ENCODE results near the gene TLDC2.

TLDC2 gene

DNA sequence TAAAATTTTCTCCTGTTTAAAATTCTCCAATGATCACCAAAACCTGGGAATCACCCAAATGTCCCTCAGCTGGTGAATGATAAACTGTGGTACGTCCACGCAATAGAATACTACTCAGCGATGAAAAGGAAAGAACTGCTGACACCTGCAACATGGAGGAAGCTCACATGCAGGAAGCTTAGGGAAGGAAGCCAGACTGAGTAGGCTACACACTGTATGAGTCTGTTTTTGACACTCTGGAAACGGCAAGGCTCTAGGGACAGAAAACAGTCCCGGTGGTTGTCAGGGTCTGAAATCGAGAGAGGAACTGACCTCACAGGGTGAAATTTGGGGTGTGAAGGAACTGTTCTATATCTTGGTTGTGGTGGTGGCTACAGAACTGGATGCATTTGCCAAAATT is 25.2 kb upstream of the TLDC2 start:
- DNase-seq, result no peak

- no peak for DNase-seq
These were observed 24.4 kb upstream of the TLDC2 start for GRCh38 chr20:36851490-36851889.

DNA sequence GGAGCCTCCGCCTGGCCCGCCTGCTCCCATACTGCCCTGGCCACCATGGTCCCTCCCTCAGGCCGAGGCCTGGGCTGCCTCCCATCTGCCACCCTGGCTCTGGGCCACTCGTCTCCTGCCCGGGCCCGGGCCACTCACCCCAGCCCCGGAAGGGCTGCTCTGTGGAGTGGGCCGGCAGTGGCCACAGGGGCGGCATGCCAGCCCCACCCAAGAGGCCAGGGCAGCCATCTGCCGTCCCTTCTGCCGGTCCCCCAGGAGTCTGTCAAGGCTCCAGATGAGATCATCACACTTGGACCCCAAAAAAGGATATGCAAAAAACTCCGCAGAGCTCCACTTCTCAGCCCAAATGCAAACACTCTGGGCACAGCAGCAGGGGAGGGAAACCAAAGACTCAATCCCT is 23.8 kb upstream of the TLDC2 start:
- DNase-seq, result no peak

- DNase-seq, result no peak
These were observed 21.3 kb upstream of the TLDC2 start for GRCh38 chr20:36854348-36855240.

DNA sequence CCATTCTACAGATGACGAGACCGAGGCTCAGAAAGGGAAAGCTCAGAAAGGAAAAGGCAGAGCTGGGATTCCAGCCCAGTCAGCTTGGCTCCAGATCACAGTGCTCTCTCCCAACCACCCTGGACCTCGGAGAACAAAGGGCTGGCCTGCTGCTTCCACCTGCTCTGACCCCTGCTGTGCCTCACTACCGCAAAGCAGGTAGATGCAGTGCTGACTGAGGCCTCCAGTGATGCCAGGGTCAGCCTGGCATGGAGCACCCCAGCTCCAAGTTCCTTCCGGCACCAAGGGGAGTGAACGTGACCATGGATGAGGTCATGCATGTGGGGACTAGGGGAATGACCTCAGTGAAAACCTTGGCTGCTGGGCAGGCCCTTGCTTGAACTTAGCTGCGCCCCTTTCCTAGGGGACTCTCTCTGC is 20.7 kb upstream of the TLDC2 start:
- DNase-seq, result no peak

- DNase-seq, result no peak
These were observed 19.7 kb upstream of the TLDC2 start for GRCh38 chr20:36856195-36856594.

GRCh38 chr20:36856691-36857635 is 19.0 kb upstream of the TLDC2 start:
- no peak for DNase-seq

GRCh38 chr20:36859282-36859555 is 16.7 kb upstream of the TLDC2 start:
- DNase-seq, result no peak

DNA sequence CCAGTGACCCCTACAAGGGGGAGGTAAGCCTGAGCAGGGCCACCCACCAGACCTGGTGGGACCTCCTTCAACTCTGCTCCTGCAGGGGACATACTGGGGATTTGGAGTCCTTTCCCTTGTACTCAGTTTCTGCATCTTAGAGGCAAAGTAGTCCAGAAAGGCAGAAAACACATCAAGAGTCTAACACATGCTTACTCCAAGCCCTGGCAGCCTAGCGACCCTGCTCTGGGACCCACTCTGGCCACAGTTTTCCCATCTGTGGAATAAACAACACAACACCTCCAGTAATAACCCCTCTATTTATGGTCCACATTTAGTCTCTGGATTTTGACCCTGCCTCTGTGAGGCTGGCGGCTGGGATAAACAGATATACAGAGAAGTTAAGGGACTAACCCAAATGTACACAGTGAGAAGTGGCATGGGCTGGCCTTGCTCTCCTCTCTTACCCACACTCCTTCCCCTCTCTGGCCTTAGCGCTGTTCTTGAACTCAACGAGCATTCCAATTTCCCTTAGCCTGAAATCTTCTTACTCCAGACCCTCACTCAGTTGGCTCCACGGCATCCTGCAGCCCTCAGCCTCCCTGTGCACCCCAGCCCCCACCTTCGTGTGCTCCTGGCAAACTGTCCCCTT is 16.1 kb upstream of the TLDC2 start:
- DNase-seq, result no peak

DNA sequence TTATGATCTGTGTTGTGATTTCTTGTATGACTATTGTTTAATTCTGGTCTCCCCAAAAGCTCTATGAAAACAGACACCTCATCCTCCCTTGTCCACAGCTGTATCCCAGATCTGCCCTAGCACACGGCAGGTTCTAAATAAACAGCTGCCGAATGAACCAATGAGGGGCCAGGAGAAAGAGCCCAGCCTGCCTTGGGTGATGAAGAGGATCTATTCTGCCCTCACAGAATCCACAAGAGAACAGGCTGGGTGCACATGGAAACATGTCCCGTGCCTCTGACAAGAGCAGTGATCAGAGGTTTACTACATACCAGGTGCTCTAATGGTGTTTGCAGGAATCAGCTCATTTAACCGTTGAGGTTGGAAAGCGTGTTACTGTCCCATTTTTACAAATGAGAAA is 15.6 kb upstream of the TLDC2 start:
- DNase-seq, result no peak

- DNase-seq, result no peak
These were observed 14.9 kb upstream of the TLDC2 start for GRCh38 chr20:36860811-36861624.

- DNase-seq, result no peak
These were observed 14.4 kb upstream of the TLDC2 start for GRCh38 chr20:36861625-36861874.

GRCh38 chr20:36861875-36862801 is 13.8 kb upstream of the TLDC2 start:
- peak; percentile 85 for DNase-seq

DNA sequence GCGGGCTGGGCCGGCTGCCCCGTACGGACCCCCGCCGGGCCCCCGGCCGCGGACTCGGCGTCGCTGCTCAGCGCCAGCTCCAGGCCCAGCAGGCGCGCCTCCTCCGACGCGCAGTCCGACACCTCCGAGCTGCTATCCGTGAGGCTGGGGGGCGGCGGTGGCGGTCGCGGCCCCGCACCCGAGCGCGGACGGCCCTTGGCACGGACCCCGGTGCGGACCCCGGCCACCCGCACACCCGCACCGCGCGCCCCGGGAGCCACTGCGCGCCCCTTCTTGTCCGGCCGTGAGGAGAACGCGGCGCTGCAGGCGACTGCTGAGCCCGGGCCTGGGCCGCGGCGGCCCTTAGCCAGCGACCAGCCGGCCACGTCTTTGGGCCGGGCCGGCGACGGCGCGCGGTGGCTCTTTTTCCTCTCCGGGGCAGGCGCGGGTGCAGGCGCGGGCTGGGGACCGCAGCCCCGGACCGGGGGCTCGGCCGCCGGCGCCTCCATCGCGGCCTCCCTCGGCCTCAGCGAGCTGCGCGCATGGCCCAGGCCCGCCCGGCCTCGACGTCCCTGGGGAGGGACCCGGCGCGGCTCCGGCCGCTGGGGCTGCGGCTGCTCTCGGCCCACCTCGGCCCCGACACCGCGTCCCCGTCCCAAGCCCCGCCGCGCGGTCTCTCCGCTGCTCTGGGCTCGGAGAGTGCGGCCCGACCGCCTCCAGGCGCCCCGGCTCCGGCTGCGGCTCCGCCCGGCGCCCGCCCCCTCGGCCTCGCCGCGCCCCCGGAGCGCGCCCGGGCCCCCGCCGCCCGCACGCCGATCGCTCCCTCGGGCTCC is 12.9 kb upstream of the TLDC2 start:
- peak; percentile 41 for DNase-seq

- peak; percentile 72 for DNase-seq
These were observed 10.7 kb upstream of the TLDC2 start for GRCh38 chr20:36865076-36865860.

DNA sequence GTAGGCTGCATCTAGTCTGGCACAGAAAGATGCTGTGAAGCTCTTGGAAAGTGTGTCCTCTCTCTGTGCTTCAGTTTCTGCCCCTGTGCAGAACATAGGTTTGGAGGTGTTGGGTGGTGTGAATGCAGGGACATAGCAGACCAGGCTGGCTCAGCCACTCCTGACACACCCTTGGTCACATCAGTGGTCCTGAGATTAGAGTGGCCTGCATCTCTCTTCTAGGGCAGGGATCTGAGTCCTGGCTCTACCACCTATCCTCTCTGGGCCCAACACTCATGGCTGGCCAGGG is 10.1 kb upstream of the TLDC2 start:
- DNase-seq, result no peak

DNA sequence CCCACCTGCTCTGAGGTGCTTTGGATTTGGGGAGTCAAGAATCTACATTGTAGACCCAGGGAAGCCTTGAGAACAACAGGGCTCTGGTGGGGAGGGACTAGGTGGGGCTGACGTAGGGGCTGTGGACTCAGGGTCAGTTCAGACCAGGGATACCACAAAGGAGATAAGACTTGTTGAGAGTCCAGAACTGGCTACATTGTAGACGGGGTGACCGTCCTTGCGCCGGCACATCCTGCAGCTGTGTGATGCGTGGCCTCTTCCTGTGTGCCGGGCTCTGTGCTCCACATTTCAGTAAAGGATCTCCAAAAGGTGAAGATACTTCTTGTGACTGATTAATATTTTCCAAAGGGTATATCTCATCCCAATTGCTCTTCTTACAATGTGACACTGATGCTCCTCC is 9.8 kb upstream of the TLDC2 start:
- no peak for DNase-seq

DNA sequence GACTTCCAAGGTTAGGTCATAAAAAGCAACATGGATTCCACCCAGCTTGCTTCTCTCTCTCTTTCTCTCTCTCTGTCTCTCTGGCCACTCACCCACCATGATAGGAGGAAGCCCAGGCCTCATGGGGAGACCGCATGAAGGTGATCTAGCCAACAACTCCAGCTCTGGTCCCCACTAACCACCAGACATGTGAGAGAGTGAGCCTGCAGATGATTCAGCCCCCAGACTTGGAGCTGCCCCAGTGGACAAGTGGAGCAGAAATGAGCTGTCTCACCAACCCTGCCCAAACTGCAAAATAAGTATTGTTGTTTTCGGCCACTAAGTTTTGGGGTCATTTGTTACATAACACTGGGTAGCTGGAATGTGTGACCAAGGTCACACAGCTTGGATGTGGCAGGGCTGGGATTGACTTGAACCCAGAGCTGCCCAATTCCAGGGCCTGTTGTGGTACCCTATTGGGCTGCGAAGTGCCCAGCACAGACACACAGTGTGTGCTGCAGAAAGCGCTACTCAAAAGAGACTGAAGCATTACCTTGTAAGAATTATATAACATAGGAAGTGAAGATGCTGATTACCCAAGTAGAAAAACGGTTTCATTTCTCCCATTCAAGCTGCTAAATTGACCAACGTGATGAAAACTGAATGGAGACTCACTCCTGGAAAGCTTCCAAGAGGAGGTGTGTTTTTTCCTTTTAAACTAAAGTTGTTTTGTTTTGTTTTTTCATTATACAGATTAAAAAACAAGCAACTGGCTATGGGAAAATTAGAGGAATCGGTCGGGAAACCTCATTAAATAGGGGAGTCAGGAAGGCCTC is 9.1 kb upstream of the TLDC2 start:
- no peak for DNase-seq
